Vagina (tissue), 2 donors: ENCODE results near the gene DNM3. TPM values are rescaled to one million over a fixed set of nuclear protein-coding genes. Genes with fewer than 3 reads are reported as not detected.

Experiments
- DNase-seq, 2 donors: peaks; one replicate each; pipeline ENCODE4 v3.0.0-alpha.2; 2017; ENCODE audit errors: extremely low spot score in 2 of 2
- H3K27ac ChIP-seq: fragments of 200-600 bp; sonication (generic); one replicate; pipeline ENCODE4 v1.5.1; 2019
- H3K27me3 ChIP-seq: fragments of 200-600 bp; sonication (generic); one replicate; pipeline ENCODE4 v1.5.1; 2019
- H3K36me3 ChIP-seq, 2 donors: fragments of 200-600 bp; sonication (generic); one replicate each; pipeline ENCODE4 v1.5.1; 2017 to 2019
- H3K4me1 ChIP-seq: fragments of 200-600 bp; sonication (generic); one replicate; pipeline ENCODE4 v1.5.1; 2019
- H3K4me3 ChIP-seq, 2 donors: fragments of 200-600 bp; sonication (generic); 1 replicate in 1 of 2; 2 replicates in 1 of 2; pipeline ENCODE4 v1.5.1; 2016 to 2019
- H3K9me3 ChIP-seq: fragments of 200-600 bp; sonication (generic); one replicate; pipeline ENCODE4 v1.5.1; 2019
- CTCF ChIP-seq, 3 experiments: fragments of 450-650 bp in 2 of 3; fragments of 200-600 bp in 1 of 3; sonication (generic) in 1 of 3; IDR thresholded peaks; one replicate each; pipeline ENCODE4 v1.5.1; 2017 to 2019; ENCODE audit warnings: antibody characterized with exemption in 3 of 3, mild to moderate bottlenecking in 2 of 3, moderate library complexity in 2 of 3
- POLR2A ChIP-seq, 2 donors: fragments of 450-650 bp; IDR thresholded peaks; one replicate each; pipeline ENCODE4 v1.6.1; 2017; ENCODE audit warnings: antibody characterized with exemption in 2 of 2, mild to moderate bottlenecking in 2 of 2, moderate library complexity in 2 of 2
- POLR2AphosphoS5 ChIP-seq, 2 donors: sonication (generic); formaldehyde crosslinking; IDR thresholded peaks; one replicate each; pipeline ENCODE4 v1.9.0; 2017; ENCODE audit warnings: antibody characterized with exemption in 2 of 2, mild to moderate bottlenecking in 2 of 2, low read depth in 1 of 2; ENCODE audit not compliant: insufficient read depth in 1 of 2
- intact Hi-C: fragments of 100-400 bp; cut with DNase I; formaldehyde crosslinking; loops from one replicate; pipeline ENCODE4 v1.15.1; 2023
- total RNA-seq: library from RNA; depleted of rRNA; stranded (reverse); fragments of >200 nt; gene quantifications from one replicate; pipeline ENCODE4 v1.2.3, GENCODE V29; 2016

Gene DNM3
- total RNA-seq, 1 donor from 2014 or later, result 15.5 TPM

DNA sequence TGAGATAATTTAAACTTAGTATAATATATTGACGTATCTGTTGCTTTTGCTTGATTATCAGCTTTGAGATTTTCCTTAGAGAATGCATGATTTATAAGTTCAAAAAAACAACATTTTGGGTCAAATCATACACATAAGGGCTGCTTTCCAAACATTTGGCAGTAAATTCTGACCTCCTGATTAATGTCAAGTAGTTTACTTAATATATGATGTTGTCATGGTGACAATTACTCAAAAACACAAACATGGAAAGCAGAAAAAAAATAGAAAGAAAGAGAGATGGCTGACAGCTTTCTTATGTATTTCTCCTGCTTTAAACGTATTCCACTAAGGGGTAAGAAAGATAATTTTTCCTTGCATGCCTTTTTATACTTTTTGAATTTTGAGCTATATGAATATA, 320.9 kb downstream of the DNM3 start:
- Histone ChIP-seq H3K4me1 (no peaks in the 10 kb centered on the region), H3K9me3 (no peaks in the 10 kb centered on the region), H3K27me3 (no peaks in the 10 kb centered on the region), H3K36me3 (no peaks in the 10 kb centered on the region), H3K27ac (no peak overlapping the region), H3K4me3 (no peak overlapping the region)
- intact Hi-C loops, result no loop called here
- DNase-seq, result no peak
- TF ChIP-seq CTCF (IDR thresholded peaks at IDR 0.05) (no peak), POLR2AphosphoS5 (IDR thresholded peaks at IDR 0.05; ENCODE audit: insufficient read depth in 1 of 2, low read depth in 1 of 2) (no peak)

DNA sequence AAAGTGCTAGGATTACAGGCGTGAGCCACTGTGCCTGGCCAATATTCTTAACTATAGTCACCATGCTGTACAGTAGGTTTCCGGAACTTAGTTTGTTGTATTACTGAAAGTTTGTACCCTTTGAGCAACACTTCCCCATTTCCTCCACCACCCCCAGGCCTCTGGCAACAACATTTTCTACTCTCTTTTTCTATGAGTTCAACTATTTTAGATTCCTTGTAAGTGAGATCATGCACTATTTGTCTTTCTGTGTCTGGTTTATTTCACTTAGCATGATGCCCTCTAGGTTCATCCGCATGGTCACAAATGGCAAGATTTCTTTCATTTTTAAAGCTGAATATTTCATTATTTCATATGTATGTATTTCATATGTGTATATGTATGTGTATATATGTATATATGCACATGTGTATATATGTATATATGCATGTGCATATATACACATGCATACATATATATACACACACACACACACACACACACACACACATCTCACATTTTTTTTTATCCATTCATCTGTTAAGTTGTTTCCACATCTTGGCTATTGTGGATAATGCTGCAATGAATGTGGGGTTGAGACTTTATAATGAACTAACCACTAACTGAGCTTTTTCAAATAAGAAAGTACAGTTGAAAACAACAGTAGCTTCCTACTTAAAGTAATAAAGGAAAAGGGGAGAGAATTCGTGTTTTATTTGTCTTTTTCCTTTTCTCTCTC, 322.4 kb downstream of the DNM3 start:
- H3K27ac ChIP-seq, result no peak overlapping the region
- H3K36me3 ChIP-seq, result no peaks in the 10 kb centered on the region
- H3K4me1 ChIP-seq, result no peaks in the 10 kb centered on the region
- intact Hi-C loops, result no loop called here
- H3K4me3 ChIP-seq, result no peak overlapping the region
- TF ChIP-seq POLR2AphosphoS5 (IDR thresholded peaks at IDR 0.05; ENCODE audit: insufficient read depth in 1 of 2, low read depth in 1 of 2), result no peak
- TF ChIP-seq POLR2A (IDR thresholded peaks at IDR 0.05), result no peak
- no peak for TF ChIP-seq CTCF (IDR thresholded peaks at IDR 0.05)
- no peaks in the 10 kb centered on the region for H3K27me3 ChIP-seq
- no peak for DNase-seq
- H3K9me3 ChIP-seq, result no peaks in the 10 kb centered on the region

DNA sequence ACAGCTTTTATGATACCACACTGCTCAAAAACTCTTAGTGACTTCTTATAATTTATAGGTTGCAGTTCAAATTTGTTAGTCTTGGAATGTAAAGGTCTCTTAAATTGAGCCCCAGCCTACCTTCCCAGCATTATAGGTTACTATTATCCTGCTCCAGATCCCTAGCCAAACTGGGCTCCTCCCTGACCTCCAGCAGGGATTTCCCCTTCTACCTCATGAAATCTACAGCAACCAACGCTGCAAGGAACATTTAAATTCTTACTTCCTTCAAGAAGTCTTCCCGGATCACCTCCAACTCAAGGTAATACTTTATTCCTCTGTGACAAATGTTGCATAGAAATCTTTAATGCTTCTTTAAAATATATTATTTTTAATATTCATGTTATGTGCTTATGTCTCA, 324.1 kb downstream of the DNM3 start:
- no peaks in the 10 kb centered on the region for H3K36me3 ChIP-seq

DNA sequence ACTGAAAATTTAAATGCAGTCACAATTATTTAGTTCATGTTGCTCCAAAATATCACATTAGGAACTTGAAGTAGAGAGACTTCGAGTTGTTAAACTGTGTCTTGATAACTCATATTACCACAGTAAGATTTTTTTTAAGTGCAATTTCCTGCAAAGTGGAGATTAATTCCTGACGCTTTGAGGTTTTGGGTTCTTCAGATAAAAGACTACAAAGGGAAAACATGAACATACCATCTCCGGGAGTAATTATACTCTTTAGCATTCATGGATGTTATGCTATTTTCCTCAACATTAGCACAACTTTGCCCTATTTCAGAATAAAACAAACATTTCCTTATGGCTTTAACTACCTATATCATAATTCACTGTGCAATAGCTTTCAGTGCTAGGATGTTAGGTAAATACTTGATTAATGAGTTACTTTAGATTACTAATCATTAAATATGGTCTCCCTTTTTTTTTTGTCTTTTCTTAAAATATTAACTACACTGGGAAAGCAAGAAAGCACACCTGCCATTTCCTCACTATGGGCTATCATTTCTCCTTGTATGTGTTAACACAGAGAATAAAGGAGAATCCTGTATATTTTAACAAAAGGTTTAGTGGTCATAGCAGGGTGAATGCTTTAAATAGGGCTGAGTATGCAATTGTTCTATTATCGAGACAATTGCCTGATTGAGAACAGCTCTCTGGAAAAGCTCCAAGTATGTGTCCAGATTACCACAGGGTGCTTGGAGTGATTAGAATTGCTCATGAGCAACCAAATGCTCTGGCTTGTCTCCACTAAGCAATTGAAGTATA, 326.7 kb downstream of the DNM3 start:
- Histone ChIP-seq H3K9me3 (no peaks in the 10 kb centered on the region), H3K4me1 (no peaks in the 10 kb centered on the region), H3K27me3 (no peaks in the 10 kb centered on the region), H3K27ac (no peak overlapping the region), H3K36me3 (no peaks in the 10 kb centered on the region), H3K4me3 (no peak overlapping the region)
- TF ChIP-seq POLR2A (IDR thresholded peaks at IDR 0.05) (no peak), CTCF (IDR thresholded peaks at IDR 0.05) (no peak), POLR2AphosphoS5 (IDR thresholded peaks at IDR 0.05; ENCODE audit: insufficient read depth in 1 of 2, low read depth in 1 of 2) (no peak)
- no peak for DNase-seq
- intact Hi-C loops, result no loop called here

More for the DNA sequence above, 324.1 kb downstream of the DNM3 start:
- Histone ChIP-seq H3K4me3 (no peak overlapping the region), H3K27me3 (no peaks in the 10 kb centered on the region), H3K9me3 (no peaks in the 10 kb centered on the region), H3K27ac (no peak overlapping the region), H3K4me1 (no peaks in the 10 kb centered on the region)
- TF ChIP-seq CTCF (IDR thresholded peaks at IDR 0.05), result no peak
- intact Hi-C loops, result no loop called here
- DNase-seq, result no peak

- H3K27me3 ChIP-seq, result no peaks in the 10 kb centered on the region
- no peak for TF ChIP-seq CTCF (IDR thresholded peaks at IDR 0.05)
- TF ChIP-seq POLR2A (IDR thresholded peaks at IDR 0.05), result no peak
- TF ChIP-seq POLR2AphosphoS5 (IDR thresholded peaks at IDR 0.05; ENCODE audit: insufficient read depth in 1 of 2, low read depth in 1 of 2), result no peak
- no peak overlapping the region for H3K27ac ChIP-seq
- no peak overlapping the region for H3K4me3 ChIP-seq
- intact Hi-C loops, result no loop called here
- no peak for DNase-seq
- no peaks in the 10 kb centered on the region for H3K9me3 ChIP-seq
- no peaks in the 10 kb centered on the region for H3K4me1 ChIP-seq
- no peaks in the 10 kb centered on the region for H3K36me3 ChIP-seq
These were observed 327.2 kb downstream of the DNM3 start for GRCh38 chr1:172168597-172168872.
